ENCODE data around the gene GP9.
A peak's percentile ranks its signal among the peaks of the same experiment; 100 is the strongest.
"Not testable (repeated sequence)": the region's sequence is repeated elsewhere in the genome, so short reads cannot be mapped to it uniquely, and the experiment has no call there.

The GP9 gene

GRCh38 chr3:129052675-129053074 lies 7.9 kb upstream of the GP9 start:
- DNase-seq: no peak

- no peak for DNase-seq
Measured at GRCh38 chr3:129054605-129055104, 5.9 kb upstream of the GP9 start.

- DNase-seq: no peak
Measured at GRCh38 chr3:129056451-129057173, 4.0 kb upstream of the GP9 start.

GRCh38 chr3:129057249-129057648 lies 3.3 kb upstream of the GP9 start:
- no peak for DNase-seq

- DNase-seq: no peak
Measured at GRCh38 chr3:129058441-129059200, 2.0 kb upstream of the GP9 start.

- no peak for DNase-seq
Measured at GRCh38 chr3:129059311-129059958, 1.1 kb upstream of the GP9 start.

GRCh38 chr3:129061023-129061887 lies 676 bp downstream of the GP9 start:
- DNase-seq: no peak

GRCh38 chr3:129061888-129062834 lies 1.6 kb downstream of the GP9 start:
- no peak for DNase-seq

- DNase-seq: no peak
Measured at GRCh38 chr3:129063091-129063640, 2.6 kb downstream of the GP9 start.

GRCh38 chr3:129063841-129064482 lies 3.4 kb downstream of the GP9 start:
- no peak for DNase-seq

GRCh38 chr3:129065016-129065719 lies 4.6 kb downstream of the GP9 start:
- no peak for DNase-seq

- DNase-seq: no peak
Measured at GRCh38 chr3:129065720-129066073, 5.1 kb downstream of the GP9 start.

- DNase-seq: peak; percentile 42
Measured at GRCh38 chr3:129067719-129068118, 7.1 kb downstream of the GP9 start.

- DNase-seq: no peak
Measured at GRCh38 chr3:129068291-129068886, 7.8 kb downstream of the GP9 start.

GRCh38 chr3:129069313-129070085 lies 8.9 kb downstream of the GP9 start:
- DNase-seq: not testable (repeated sequence)

GRCh38 chr3:129070086-129070885 lies 9.7 kb downstream of the GP9 start:
- DNase-seq: no peak

GRCh38 chr3:129077222-129077621 lies 16.6 kb downstream of the GP9 start:
- no peak for DNase-seq

GRCh38 chr3:129078510-129078909 lies 17.9 kb downstream of the GP9 start:
- no peak for DNase-seq
